ENCODE measurements around the gene VAV3.
"Not testable (repeated sequence)": the region's sequence is repeated elsewhere in the genome, so short reads cannot be mapped to it uniquely, and the experiment has no call there.

VAV3 gene

DNA sequence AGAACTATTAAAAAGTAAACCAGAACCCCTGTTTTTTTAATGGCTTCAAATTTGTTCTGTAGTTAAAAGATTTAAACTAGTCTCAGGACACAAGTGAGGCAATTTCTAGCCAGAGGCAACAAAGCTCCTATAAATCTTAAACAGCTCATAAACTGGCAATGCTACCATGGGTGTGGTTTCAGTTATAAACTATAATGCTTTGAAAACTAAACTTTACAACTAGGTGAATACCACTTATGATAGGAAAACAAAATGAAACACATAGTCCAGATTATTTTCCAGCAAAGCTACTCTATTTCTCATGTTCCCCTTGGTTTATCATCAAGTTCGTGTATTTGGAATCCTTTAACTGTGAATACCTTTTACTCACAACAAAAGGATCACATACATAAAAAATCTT lies 282.5 kb downstream of the VAV3 start:
- DNase-seq (ENCODE audit: low read depth): no peak

DNA sequence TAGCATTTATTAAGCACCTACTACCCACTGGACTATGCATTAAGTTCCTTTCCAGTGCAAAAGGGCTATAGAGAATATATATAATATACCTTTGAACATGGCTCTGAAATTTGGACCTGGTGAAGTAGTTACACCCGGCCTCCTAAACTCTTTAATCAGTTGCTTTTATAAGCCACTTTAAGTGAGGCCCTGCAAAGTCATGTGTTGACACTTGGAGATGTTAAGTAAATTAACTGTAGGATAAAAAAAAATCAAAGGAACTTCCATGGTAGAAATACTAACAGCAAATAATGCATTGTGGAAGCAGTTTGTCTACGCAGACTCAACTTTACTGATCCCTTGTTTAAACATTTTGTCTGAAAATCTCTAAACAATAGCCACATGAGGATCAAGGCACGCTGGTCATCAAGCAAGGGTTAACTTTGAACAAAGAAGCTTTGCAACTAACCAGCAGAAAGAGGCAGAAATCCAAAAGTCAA lies 283.9 kb downstream of the VAV3 start:
- no peak for DNase-seq (ENCODE audit: low read depth)

DNA sequence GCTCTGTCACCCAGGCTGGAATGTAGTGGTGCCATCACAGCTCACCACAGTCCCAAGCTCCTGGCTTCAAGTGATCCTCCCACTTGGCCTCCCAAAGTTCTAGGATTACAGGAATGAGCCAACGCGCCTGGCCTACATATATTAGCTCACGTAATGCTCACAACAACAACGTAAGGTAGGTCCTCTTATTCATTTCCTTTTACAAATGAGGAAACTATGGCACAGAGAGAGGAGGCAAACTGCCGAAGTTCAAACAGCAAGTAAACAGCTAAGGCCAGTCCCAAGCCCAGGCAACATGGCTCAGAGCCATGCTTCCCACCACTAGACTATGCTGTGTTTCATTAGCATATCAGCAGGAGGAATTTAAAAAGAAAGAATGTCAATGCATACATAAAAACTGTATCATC lies 284.4 kb downstream of the VAV3 start:
- DNase-seq (ENCODE audit: low read depth): no peak

DNA sequence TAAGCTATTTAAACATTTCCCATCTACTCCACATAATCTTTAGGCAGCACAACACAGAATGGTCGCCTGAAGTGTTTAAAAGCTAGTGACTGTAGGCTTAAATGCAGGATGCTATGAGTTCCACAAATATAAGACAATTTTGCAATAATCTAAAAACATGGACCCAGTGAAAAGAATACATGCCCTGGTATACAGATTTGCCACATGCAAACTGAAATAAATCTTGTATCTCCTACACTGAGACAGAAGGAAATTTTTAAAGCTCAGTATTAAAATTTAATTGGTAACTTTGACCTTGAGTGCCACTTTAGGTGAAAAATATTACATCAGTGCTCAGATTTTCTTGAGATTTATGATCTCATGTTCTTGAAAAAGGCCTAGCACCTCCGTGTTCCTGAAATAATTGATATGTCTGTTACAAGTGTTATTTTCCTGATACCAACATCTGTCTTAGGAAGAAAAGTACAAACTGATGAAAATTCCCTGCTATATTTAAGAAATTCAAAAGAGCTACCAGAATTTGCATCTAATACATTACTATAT lies 285.5 kb downstream of the VAV3 start:
- DNase-seq (ENCODE audit: low read depth): no peak

DNA sequence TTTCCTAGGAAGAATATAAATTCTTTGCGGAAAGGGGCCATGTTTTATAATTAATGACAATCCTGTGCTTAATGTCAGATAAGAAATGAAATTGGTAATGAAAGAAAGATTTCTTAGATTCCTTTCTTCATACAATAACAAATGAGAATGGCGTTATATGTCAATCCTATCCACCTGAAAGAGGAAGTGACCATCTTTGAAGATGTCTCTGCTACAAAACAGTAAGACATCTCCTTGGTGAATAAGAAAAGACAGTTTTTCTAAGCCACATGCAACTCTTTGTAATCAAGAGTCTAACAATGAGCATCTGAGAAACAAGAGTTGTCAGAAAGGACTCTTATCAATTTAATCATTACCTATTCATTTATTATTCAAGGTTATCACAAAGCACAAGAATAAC lies 286.0 kb downstream of the VAV3 start:
- no peak for DNase-seq (ENCODE audit: low read depth)

DNA sequence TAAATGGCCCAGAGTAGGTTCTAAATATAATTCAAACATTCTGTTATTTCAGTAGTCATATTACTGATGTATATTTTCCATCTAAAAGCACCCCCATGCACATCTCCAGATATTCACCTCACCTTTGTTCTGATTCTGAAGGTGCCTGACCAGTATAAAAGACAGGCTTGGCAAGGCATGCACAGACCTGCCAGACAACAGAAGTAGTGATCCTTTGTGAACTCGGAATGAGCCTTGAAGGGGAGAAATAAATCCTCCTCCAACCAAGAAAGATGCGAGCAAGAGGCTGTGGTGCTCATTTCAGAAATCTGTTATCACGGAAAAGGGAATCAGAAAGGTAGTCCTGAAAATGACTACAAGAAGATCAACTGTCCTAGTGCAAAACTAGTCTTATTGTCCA lies 287.3 kb downstream of the VAV3 start:
- DNase-seq (ENCODE audit: low read depth): no peak

DNA sequence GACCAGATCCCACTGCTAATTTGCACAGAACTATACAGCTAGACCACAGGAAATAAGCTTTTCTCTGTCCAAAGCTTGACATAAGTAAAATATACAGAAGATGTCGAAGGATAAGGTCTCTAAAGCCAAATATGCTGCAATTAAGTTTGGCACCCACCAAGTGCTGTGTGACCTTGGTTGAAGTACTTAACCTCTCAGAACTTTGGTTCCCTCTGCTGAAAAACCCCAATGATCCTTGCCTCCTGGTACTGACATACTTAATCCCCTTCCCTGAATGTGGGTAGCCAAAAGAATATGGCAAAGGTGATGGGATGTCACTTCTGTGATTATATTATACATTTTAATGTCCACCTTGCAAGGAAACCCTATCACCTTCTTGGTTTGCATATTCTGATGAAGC lies 290.5 kb downstream of the VAV3 start:
- no peak for DNase-seq (ENCODE audit: low read depth)

DNA sequence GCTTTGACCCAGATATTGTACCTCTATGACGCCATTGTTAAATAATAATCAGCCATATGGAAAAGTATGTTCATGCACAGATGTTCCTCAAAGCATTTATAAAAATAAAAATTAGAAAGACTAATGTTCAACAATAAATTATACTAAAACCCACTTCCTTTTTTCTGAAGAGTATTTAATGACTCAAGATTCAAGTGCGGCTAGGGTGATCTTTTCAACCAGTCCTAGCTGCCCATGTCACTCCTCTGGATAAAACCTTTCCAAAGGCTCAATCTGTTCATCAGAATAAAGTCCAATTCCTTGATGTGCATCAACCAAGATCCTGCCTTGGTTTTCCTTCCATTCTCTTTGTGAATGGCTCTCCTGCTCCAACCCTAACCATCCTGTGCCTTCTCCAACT lies 292.0 kb downstream of the VAV3 start:
- DNase-seq (ENCODE audit: low read depth): no peak

DNA sequence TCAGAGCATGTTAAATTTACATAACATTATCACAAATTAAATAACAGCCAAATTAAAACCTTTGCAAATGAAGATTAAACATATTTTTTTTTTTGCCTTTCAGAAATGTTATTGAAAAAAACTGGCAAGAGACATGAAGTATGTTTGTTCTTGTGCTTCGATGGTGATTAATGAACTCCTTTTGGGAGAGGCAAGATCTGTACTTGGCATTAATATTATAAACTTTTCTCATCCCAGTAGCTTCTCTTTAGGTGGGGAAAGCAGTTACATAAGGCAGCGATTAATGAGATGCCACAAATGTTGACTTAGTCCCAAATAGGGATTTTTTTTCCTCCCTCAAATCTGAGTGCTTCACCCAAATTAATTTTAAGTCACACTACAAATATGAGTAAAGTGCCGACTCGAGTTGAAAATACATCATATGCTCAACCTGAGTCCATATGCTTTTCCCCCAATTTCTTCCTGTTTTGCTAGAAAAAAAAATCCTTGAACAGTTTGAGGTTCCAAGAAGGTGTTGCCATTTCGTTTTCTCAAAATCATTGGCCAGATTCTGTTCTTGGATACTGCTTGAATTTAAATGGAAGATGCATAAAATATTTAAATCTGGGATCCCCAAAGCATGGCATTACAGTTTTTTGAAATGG lies 294.5 kb downstream of the VAV3 start:
- DNase-seq (ENCODE audit: low read depth): no peak

DNA sequence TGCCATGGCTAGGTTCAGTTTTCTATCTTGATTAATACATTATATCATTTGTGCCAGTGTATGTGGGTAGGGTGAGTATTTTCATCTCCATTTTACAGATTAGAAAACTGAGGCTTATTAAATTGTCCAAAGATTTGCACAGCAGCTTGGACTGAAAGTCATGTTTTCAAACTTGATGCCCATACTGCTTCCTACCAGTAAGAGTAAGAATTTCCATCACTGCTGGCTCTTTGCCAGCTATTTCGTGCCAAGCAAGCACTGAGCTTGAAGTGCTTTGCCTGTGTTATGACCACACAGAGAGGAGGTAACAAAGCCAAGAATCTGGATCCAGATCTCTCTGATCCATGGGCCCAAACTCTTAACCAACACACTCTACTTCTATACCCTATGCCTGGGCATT lies 295.0 kb downstream of the VAV3 start:
- no peak for DNase-seq (ENCODE audit: low read depth)

DNA sequence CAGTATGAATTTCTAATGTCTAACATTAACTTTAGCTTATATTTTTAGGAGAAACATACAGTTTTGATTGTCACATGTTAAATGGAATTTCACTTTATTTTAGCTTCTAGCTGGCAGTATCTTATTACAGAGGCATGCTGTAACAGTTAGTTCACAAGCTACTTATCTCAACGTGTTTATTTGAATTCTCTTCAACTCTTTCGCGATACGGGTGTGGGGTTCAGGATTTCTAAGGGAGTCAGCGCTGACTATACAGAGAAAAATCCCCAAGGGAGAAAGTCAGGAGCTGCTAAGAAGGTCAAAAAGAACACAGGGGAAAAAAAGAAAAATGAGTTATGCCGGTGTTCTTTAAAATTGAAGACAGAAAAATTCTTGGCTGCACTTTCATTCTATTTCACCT lies 296.2 kb downstream of the VAV3 start:
- no peak for DNase-seq (ENCODE audit: low read depth)

DNA sequence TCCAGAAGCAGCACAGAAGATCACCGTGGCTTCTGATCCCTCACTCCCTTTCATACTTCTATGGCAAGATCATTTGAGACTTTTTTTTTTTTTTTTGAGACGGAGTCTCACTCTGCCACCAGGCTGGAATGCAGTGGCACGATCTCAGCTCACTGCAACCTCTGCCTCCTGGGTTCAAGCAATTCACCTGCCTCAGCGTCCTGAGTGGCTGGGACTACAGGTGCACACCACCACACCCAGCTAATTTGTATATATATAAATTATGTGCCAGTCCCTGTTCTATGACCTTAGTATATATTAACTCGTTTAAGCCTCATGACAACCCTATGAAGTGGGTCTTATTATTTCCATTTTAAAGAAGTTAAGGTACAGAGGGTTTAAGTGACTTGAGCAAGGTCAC lies 298.5 kb downstream of the VAV3 start:
- no peak for DNase-seq (ENCODE audit: low read depth)

DNA sequence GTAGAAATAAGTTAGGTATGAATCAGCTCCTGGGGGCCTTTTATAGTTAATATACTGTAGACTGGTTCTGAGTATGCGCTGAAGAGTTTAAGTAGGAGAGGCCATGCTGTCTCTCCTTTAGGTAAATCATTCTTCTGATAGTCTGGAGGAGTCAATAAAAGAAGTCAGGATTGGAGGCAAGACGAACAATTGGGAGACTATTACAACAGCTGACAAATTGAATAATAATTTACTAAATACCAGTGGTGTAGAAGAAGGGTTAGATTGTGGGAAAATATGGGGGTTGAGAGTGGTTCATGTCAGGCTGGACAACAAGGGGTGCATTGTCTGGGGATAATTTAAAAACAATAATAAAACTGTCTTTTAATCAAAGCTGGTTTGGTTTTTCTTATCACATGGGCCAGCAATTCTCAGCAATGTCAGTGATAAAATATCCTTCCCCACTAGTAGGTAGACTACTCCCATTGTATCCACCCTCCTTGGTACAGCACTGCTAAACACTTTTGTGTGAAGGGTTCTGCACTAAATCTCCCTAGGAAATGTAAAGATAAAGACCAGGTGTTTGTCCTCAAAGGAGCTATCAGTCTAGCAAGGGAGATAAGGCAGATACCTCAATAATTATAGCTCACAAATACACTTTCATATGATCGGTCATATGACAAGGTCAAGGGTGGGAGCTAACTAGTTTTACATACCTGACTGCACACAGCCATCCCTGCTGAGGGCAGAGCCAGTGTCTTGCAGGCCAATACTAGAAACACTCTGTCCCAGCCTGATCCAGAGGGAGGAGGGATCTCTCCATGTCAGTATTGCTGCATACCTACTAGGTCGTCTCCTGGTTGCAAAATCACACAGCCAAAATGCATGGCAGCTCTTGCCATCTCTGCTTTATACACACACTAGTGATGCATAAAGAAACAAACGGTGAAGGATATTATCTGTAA lies 299.7 kb downstream of the VAV3 start:
- DNase-seq (ENCODE audit: low read depth): no peak

DNA sequence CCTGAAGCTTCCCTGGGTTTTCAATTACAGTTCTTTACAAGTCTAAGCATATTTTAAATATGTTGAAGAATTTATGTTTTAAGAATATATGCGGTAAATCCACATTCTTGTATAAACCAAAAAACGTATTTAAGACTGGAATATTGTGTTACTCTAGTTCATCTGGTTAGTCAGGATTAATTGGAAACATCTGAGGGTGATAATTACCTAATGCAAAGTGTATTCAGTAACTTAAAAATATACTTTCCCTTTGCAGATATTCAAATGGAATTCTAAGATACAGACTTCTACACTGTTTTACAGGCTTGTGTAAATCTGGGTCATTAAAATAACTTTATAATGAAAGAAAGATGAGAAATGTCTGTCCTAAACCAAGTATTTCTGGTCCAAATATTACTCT lies 302.0 kb downstream of the VAV3 start:
- no peak for DNase-seq (ENCODE audit: low read depth)

DNA sequence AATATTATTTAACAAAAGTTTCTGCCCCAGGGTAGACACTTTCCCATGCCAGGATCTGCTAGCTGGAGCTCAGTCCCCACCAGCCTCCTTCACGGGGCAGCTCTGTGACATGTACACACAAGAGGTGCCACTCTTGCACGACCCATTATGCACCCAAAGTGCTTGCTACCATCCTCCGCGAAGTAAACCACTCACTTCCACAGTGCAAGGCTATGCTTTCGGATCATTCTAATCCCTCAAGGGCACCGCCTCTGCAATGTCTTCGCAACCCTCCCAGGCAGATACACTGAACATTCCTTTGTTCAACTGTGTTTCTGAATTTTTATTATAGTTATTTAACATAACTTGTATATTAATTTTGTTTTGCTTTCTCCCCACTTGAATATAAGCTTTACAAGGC lies 303.8 kb downstream of the VAV3 start:
- no peak for DNase-seq (ENCODE audit: low read depth)

DNA sequence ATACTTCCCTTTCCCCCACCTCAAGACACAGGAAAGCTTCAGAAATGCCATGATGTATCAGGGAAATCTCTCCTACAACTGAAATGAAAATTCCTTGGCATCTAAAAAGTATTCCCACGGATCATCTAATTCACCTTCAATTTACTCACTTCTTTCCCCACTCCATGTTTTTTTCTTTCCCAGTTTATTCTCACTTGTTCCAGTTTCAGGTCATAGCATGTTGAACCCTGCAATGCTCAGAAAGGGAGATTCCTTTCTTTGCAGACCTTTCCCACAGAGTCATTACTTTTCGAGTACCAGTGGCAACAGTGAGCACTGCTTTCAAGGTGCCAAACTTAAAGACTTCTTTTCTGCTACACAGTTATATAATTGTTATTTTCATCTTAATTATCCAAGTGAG lies 305.0 kb downstream of the VAV3 start:
- no peak for DNase-seq (ENCODE audit: low read depth)

DNA sequence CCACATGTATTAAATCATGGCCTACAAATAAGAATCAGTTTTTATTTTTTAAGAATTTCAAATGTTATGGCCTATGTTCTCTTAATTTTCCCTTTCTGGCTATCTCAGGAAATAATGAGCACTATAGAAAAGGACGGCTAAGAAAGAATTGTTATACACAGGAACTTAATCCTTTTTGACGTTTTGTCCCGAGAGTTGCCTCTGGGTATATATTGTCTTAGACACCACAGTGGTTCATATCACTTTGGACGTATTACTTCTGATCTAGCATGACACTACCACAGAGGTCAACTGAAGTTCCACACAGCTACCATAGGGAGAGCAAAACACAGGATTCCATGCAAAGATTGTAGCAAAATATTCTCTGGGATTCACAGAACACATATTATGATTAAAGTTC lies 307.6 kb downstream of the VAV3 start:
- DNase-seq (ENCODE audit: low read depth): no peak

DNA sequence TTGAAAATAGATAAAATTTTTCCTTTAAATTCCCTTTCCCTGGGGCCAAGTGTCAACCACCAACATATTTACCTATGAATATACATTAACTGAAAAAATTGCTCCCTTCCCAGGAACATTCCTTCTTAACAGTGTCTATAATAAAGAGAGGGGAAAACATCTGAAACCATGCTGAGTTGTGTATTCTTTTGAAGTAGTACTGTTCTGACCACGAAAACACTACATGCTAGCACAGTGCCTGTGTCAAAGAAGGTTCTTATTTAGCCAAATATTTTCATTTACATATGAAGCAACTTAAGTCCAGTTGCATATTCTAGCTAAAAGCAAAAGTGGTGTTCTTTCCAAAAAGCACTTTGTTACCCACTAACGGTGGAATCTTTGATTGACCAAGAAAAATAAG lies 311.2 kb downstream of the VAV3 start:
- DNase-seq (ENCODE audit: low read depth): no peak

DNA sequence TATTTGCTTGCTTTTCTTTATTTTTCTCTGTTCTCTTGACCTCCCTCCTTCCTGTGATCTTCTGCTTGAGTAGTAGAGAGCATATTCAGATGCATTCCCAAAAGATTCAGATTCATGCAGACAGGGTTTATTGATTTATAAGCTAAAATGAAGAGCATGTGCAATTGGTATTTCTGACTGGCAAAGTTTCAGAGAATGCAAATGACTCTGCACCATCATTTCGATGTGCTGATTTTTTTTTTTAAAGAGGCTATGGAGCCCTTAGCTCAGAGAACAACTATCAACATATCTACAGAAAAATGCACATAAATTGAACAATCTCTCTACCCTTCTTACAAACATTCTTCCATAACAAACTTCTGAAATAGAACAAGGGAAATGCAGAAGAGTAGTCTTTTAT lies 312.0 kb downstream of the VAV3 start:
- DNase-seq (ENCODE audit: low read depth): no peak

DNA sequence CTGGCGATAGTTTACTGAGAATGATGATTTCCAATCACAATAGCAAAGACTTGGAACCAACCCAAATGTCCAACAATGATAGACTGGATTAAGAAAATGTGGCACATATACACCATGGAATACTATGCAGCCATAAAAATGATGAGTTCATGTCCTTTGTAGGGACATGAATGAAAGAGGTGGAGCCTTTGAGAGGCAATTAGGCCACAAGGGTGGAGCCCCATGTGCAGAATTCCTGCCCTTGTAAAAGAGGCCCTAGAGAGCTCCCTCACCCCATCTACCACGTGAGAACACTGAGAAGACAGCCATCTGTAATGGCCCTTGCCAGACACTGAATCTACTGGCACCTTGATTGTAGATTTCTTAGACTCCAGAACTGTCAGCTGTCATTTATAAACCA lies 314.2 kb downstream of the VAV3 start:
- not testable (repeated sequence) for DNase-seq (ENCODE audit: low read depth)

DNA sequence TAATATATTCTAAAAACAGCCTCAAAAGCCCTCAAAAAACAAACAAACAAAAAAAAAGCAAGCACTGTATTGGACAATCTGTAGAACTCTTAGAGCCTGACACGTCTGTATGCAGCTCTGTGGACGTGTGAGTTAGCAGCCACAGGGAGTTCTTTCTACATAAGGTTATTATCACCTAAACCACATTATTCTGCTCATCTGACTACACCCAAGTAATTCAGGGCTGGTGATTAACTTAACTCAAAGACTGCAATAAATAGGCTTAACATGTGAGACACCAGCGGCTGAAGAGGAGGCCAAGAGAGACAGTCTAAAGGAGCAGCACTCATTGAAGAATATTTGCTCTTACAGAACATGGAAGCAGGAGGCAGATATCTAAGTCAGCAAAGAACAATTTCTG lies 316.0 kb downstream of the VAV3 start:
- DNase-seq (ENCODE audit: low read depth): no peak

DNA sequence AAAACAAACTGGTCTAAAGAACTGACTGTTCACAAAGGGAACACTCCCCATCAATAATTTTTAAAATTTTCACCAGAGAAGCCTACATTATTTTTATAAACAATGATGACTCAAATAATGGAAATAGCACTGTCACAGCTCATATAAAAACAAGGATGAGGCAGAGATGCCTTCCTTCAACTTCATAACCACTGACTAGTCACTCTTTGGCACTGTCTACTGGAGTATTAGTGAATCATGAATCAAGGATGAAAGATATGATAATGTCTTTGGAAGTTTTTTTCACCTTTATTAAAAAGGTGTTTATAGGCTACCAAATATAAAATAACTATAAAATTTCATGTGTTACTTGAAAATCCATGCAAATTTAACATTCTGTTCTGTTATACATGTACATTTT lies 316.9 kb downstream of the VAV3 start:
- no peak for DNase-seq (ENCODE audit: low read depth)

DNA sequence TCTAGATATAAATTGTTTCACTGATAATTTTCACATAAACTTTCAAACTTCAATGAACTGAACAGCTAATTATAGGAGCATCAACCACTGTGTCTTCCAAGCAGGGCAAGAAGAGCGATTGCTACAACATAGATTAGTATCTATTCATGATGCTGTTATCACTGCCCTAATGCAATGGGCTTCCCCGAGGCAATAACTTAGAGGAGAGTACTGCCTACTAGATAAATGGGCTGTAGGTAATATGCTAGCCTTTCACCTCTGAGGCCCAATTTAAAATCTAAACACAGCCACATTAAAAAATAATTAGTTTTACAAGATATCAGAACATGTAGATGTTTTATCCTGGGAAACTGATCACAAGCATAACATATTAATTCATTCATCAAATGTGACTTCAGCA lies 318.0 kb downstream of the VAV3 start:
- DNase-seq (ENCODE audit: low read depth): no peak
